Loucy (cell line): ENCODE results near the gene SEC14L3.

Experiments
- H2AFZ ChIP-seq: fragments of 200-600 bp; sonication (generic); 2 replicates; pipeline ENCODE4 v1.6.0; 2016; ENCODE audit warnings: antibody characterized with exemption, mild to moderate bottlenecking, low read length, moderate library complexity
- H3F3A ChIP-seq: fragments of 200-600 bp; 2 replicates; pipeline ENCODE4 v1.6.0; 2016; ENCODE audit warnings: antibody characterized with exemption, low read depth, mild to moderate bottlenecking
- H3K27me3 ChIP-seq: fragments of 200-600 bp; sonication (generic); 2 replicates; pipeline ENCODE4 v1.6.1; 2014; ENCODE audit warnings: low read length, mild to moderate bottlenecking; ENCODE audit not compliant: insufficient read depth, poor library complexity, severe bottlenecking
- H3K36me3 ChIP-seq: fragments of 200-600 bp; sonication (generic); 2 replicates; pipeline ENCODE4 v1.6.1; 2016; ENCODE audit warnings: low read length; ENCODE audit not compliant: insufficient read depth
- H3K4me1 ChIP-seq: fragments of 200-600 bp; sonication (generic); 2 replicates; pipeline ENCODE4 v1.5.1; 2014; ENCODE audit warnings: low read length, mild to moderate bottlenecking; ENCODE audit not compliant: insufficient read depth, poor library complexity, severe bottlenecking
- H3K4me2 ChIP-seq: fragments of 200-600 bp; sonication (generic); 2 replicates; pipeline ENCODE4 v1.6.0; 2014; ENCODE audit warnings: antibody characterized with exemption, low read length, low read depth, mild to moderate bottlenecking; ENCODE audit not compliant: poor library complexity, severe bottlenecking
- H3K4me3 ChIP-seq: fragments of 200-600 bp; sonication (generic); 2 replicates; pipeline ENCODE4 v1.5.1; 2014; ENCODE audit warnings: low read length, mild to moderate bottlenecking, mixed read lengths; ENCODE audit not compliant: poor library complexity, severe bottlenecking
- H3K79me2 ChIP-seq: fragments of 200-600 bp; sonication (generic); 2 replicates; pipeline ENCODE4 v1.6.1; 2014; ENCODE audit warnings: low read length; ENCODE audit not compliant: insufficient read depth
- H3K9ac ChIP-seq: fragments of 200-600 bp; sonication (generic); 2 replicates; pipeline ENCODE4 v1.6.0; 2014; ENCODE audit warnings: mild to moderate bottlenecking, low read depth, low read length, moderate library complexity; ENCODE audit not compliant: poor library complexity, severe bottlenecking
- H3K9me2 ChIP-seq: fragments of 200-600 bp; sonication (generic); replicated peaks from 2 replicates; pipeline ENCODE4 v1.6.1; 2016; ENCODE audit warnings: low read depth, low read length, mixed read lengths
- H3K9me3 ChIP-seq: fragments of 200-600 bp; sonication (generic); 2 replicates; pipeline ENCODE4 v1.6.1; 2014; ENCODE audit warnings: mild to moderate bottlenecking, antibody characterized with exemption, low read length, low read depth; ENCODE audit not compliant: insufficient read depth
- H4K20me1 ChIP-seq: fragments of 200-600 bp; sonication (generic); 2 replicates; pipeline ENCODE4 v1.6.0; 2014; ENCODE audit warnings: antibody characterized with exemption, low read length, mild to moderate bottlenecking; ENCODE audit not compliant: insufficient read depth, poor library complexity, severe bottlenecking
- EZH2phosphoT487 ChIP-seq: fragments of 200-600 bp; IDR thresholded peaks from 2 replicates; pipeline ENCODE4 v1.6.1; 2018; ENCODE audit warnings: antibody characterized with exemption, mild to moderate bottlenecking, moderate library complexity, borderline replicate concordance
- TF ChIP-seq, protein P1 (sequence below): fragments of 200-600 bp; sonication (generic); conservative IDR thresholded peaks from 2 replicates; pipeline ENCODE4 v1.5.1; 2014; ENCODE audit warnings: mild to moderate bottlenecking, antibody characterized with exemption, low read length

The SEC14L3 gene

DNA sequence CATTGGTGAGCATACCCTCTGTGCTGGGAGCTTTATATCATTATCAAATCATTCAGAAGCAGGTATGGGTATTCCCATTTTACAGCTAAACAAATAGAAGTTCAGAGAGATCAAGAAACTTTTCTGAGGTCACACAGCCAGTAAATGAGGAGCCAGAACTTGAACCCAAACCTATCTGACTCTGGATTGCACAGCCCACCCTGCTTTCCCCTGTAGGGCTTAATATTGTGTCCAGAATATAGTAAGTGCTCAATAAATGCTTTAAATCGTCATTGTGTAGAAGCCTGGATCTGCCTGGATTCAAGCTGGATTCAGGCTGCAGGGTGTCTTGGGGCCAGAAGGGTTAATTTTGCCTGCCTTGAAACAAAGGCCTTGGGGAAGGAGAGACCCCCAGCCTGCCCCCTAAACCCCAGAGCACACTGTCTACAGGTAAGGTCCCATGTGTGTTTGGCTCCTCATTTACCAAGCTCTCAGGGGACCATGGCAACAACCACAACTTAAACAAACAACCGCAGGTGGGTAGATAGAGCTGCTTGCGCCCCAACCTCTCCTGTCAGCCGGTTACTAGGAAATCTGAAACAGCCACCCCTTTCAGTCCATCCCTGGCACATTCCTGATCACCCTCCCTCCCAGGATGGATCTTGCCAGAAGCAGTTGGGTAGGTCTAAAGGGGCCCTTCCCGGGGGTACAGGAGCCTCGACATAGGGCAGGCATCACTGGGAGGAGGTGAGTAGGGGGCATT lies 3.0 kb upstream of the SEC14L3 start:
- Histone ChIP-seq H3K4me2 (no peak overlapping the region), H3K4me3 (no peak overlapping the region), H3K9me3 (no peaks in the 10 kb centered on the region), H3K36me3 (no peaks in the 10 kb centered on the region), H3K9ac (no peak overlapping the region), H4K20me1 (no peaks in the 10 kb centered on the region), H3K27me3 (peaks cover 9% of the 10 kb centered on the region), H2AFZ (no peak overlapping the region), H3F3A (no peaks in the 10 kb centered on the region), H3K4me1 (no peaks in the 10 kb centered on the region), H3K79me2 (no peaks in the 10 kb centered on the region), H3K9me2 (no peaks in the 10 kb centered on the region)
- TF ChIP-seq, protein P1, sequence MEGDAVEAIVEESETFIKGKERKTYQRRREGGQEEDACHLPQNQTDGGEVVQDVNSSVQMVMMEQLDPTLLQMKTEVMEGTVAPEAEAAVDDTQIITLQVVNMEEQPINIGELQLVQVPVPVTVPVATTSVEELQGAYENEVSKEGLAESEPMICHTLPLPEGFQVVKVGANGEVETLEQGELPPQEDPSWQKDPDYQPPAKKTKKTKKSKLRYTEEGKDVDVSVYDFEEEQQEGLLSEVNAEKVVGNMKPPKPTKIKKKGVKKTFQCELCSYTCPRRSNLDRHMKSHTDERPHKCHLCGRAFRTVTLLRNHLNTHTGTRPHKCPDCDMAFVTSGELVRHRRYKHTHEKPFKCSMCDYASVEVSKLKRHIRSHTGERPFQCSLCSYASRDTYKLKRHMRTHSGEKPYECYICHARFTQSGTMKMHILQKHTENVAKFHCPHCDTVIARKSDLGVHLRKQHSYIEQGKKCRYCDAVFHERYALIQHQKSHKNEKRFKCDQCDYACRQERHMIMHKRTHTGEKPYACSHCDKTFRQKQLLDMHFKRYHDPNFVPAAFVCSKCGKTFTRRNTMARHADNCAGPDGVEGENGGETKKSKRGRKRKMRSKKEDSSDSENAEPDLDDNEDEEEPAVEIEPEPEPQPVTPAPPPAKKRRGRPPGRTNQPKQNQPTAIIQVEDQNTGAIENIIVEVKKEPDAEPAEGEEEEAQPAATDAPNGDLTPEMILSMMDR = no peak
- no peak for TF ChIP-seq EZH2phosphoT487

DNA sequence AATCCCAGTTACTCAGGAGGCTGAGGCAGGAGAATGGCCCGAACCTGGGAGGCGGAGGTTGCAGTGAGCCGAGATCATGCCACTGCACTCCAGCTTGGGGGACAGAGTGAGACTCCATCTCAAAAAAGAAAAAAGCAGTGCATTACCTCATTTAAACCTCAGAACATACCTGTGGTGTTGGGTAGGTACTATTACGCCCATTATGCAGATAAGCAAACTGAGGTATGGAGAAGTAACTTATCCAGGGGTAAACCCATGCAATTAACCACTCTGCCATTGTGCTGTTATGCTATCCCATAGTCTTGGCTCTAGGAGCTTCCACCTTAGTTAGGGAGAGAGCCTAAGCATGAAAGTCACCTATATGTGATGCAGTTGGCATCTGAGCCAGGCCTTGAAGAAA lies 2.3 kb upstream of the SEC14L3 start:
- H3K9me2 ChIP-seq = no peaks in the 10 kb centered on the region
- H3K9ac ChIP-seq = no peak overlapping the region
- no peak overlapping the region for H3K4me2 ChIP-seq
- no peaks in the 10 kb centered on the region for H3K9me3 ChIP-seq
- no peaks in the 10 kb centered on the region for H3K79me2 ChIP-seq
- H3K36me3 ChIP-seq = no peaks in the 10 kb centered on the region
- peaks cover 9% of the 10 kb centered on the region for H3K27me3 ChIP-seq
- no peaks in the 10 kb centered on the region for H4K20me1 ChIP-seq
- no peak overlapping the region for H3K4me3 ChIP-seq
- no peaks in the 10 kb centered on the region for H3F3A ChIP-seq
- TF ChIP-seq, protein P1 = no peak
- no peak for TF ChIP-seq EZH2phosphoT487
- H3K4me1 ChIP-seq = no peaks in the 10 kb centered on the region
- H2AFZ ChIP-seq = no peak overlapping the region

DNA sequence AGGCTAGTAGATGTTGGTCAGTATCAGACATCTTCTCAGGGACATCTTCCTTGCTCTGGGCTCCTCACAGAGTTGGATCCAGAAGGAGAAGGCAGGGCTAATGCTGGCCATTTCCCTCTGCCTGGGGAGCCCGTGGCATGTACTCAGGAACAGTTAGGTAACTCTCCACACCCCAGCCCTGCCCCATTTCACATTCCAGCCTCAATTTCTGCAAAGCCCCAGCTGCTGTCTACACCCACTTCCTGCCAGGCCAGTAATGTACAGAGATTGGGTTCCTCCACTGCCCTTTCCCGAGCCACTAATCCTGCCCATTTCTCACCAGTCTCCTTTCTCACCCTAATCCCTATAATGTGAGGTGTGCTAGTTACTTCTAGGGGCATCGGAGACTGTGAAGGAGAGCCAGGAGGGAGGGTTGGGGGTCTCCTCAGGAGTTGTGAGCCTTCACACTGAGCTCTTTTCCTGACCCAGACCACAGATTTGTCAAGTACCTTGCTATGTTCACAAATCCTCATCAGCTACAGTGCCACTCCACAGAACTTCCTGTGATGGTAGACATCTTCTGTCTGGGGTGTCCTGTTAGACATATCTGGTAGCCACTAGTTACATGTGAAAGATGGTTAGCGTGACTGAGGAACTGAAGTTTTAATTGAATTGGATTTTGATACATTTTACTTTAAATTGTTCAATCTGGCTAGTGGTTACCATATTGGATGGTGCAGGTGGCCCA lies 1.3 kb upstream of the SEC14L3 start:
- TF ChIP-seq, protein P1 = no peak
- TF ChIP-seq EZH2phosphoT487 = no peak
- no peaks in the 10 kb centered on the region for H3K36me3 ChIP-seq
- H3F3A ChIP-seq = no peaks in the 10 kb centered on the region
- H3K4me1 ChIP-seq = no peaks in the 10 kb centered on the region
- peaks cover 9% of the 10 kb centered on the region for H3K27me3 ChIP-seq
- no peak overlapping the region for H3K4me3 ChIP-seq
- no peak overlapping the region for H3K9ac ChIP-seq
- no peaks in the 10 kb centered on the region for H4K20me1 ChIP-seq
- H3K9me2 ChIP-seq = no peaks in the 10 kb centered on the region
- no peaks in the 10 kb centered on the region for H3K9me3 ChIP-seq
- no peaks in the 10 kb centered on the region for H3K79me2 ChIP-seq
- H3K4me2 ChIP-seq = no peak overlapping the region
- no peak overlapping the region for H2AFZ ChIP-seq
